GM12891 (cell line): ENCODE results near the gene CACNA1A.

Source experiments
- POLR2A ChIP-seq: IDR thresholded peaks from 2 replicates; pipeline ENCODE4 v1.6.1; 2011; ENCODE audit warnings: low read depth, low read length, control low read depth
- POLR2AphosphoS5 ChIP-seq: IDR thresholded peaks from 2 replicates; pipeline ENCODE4 v1.6.1; 2011; ENCODE audit warnings: low read depth, low read length, control low read depth

- TF ChIP-seq POLR2AphosphoS5 (no peak), POLR2A (no peak)
These were observed 340.9 kb downstream of the CACNA1A start for GRCh38 chr19:13165162-13165997.
